ENCODE measurements around the gene CHI3L1.

CHI3L1 gene

DNA sequence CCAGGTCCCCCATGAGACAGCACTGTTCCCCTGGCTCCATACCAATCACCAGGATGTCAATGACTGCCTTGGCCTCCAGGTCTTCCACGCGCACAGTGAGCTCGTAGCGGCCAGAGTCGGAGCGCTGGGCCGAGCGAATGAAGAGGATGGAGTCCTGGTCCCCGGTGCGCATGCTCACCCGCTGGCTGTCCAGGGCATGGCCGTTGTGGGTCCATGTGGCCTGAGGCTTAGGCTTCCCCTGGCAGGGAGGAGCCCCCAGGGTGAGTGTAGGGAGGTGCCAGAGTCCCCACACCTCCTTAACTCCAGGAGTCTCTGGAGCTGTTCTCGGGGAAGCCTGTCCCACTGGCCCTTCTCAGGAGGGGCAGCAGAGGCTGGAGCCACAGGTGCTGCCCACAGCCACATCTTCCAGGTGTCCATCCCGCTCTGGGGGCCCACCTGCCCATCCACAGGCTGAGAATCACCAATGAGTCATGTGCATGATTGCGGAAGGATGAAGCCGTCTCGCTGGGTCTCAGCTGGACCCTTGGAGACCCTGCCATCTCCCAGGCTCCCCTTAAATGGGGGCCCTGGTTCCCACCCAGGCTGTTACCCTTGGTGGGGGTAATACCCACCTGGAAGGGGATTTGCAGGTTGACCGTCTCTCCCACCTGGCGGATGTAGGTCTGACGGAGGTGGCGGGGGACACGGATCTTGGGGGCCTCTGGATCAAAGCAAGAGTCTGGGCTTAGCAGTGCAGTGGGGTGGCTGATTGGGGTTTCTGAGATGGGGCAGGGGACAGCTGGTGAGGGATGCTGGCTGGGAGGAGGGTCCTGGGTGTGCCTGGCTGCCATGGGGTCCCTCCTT lies 14.9 kb downstream of the CHI3L1 start:
- no peak overlapping the region for H3K9ac ChIP-seq (ENCODE audit: low read length)
- H3K4me1 ChIP-seq (ENCODE audit: low read length): peaks cover 37% of the 10 kb centered on the region
- no peak for TF ChIP-seq EZH2phosphoT487 (IDR thresholded peaks at IDR 0.05; ENCODE audit: low read depth)
- TF ChIP-seq, protein P1, sequence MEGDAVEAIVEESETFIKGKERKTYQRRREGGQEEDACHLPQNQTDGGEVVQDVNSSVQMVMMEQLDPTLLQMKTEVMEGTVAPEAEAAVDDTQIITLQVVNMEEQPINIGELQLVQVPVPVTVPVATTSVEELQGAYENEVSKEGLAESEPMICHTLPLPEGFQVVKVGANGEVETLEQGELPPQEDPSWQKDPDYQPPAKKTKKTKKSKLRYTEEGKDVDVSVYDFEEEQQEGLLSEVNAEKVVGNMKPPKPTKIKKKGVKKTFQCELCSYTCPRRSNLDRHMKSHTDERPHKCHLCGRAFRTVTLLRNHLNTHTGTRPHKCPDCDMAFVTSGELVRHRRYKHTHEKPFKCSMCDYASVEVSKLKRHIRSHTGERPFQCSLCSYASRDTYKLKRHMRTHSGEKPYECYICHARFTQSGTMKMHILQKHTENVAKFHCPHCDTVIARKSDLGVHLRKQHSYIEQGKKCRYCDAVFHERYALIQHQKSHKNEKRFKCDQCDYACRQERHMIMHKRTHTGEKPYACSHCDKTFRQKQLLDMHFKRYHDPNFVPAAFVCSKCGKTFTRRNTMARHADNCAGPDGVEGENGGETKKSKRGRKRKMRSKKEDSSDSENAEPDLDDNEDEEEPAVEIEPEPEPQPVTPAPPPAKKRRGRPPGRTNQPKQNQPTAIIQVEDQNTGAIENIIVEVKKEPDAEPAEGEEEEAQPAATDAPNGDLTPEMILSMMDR (IDR thresholded peaks at IDR 0.05; ENCODE audit: low read depth, low read length): no peak
- no peak overlapping the region for H3K4me2 ChIP-seq (ENCODE audit: low read length)
- H3K4me3 ChIP-seq (ENCODE audit: low read length): no peak overlapping the region
- peaks cover 47% of the 10 kb centered on the region for H3K27me3 ChIP-seq (ENCODE audit: low read depth, low read length)
- no peaks in the 10 kb centered on the region for H3K79me2 ChIP-seq (ENCODE audit: low read length)
- H3K9me3 ChIP-seq (ENCODE audit: insufficient read depth, low read length): no peaks in the 10 kb centered on the region
- peaks cover 5% of the 10 kb centered on the region; the same call in 1 of the 2 replicates for H4K20me1 ChIP-seq (ENCODE audit: insufficient read depth, low read length)
- no peak overlapping the region for H3K27ac ChIP-seq (ENCODE audit: low read length)
- H3K36me3 ChIP-seq (replicated peaks; ENCODE audit: low read depth, low read length): no peaks in the 10 kb centered on the region
- no peak overlapping the region for H2AFZ ChIP-seq (ENCODE audit: low read depth, low read length)

DNA sequence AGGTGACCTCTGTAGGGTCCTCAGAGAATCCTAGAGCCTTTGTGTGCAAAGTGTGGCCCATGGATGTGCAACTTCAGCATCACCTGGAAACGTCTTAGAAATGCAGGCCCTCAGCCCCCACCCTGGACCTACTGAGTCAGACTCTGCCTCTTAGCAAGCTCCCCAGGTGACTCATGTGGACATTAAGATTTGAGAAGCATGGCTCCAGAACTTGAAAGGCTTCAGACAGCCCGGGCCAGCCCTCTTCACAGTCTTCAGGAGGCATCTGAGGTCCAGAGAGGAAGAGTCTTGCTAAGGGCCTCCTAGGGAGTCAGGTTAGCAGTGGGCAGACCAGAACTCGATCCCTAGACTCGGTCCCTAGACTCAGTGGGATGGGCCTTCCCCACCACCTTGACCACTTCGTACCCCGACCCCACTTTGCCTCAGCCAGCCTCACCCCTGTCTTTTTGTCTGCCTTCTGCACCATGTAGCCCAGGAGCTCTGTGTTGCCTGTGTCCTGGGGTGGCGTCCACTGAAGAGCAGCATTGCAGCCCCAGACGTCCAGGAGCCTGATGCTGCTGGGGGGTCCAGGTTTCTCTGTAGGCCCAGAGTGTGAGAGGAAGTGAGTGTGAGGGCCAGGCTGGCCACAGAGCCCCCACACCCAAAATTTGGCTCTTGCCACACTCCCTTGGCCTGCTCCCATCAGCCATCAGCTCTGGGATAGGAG lies 15.7 kb downstream of the CHI3L1 start:
- peaks cover 5% of the 10 kb centered on the region; the same call in 1 of the 2 replicates for H4K20me1 ChIP-seq (ENCODE audit: insufficient read depth, low read length)
- peaks cover 43% of the 10 kb centered on the region for H3K27me3 ChIP-seq (ENCODE audit: low read depth, low read length)
- no peak overlapping the region for H3K27ac ChIP-seq (ENCODE audit: low read length)
- no peaks in the 10 kb centered on the region for H3K79me2 ChIP-seq (ENCODE audit: low read length)
- no peak overlapping the region for H2AFZ ChIP-seq (ENCODE audit: low read depth, low read length)
- TF ChIP-seq, protein P1 (IDR thresholded peaks at IDR 0.05; ENCODE audit: low read depth, low read length): no peak
- TF ChIP-seq EZH2phosphoT487 (IDR thresholded peaks at IDR 0.05; ENCODE audit: low read depth): no peak
- no peaks in the 10 kb centered on the region for H3K36me3 ChIP-seq (replicated peaks; ENCODE audit: low read depth, low read length)
- H3K4me3 ChIP-seq (ENCODE audit: low read length): no peak overlapping the region
- H3K9me3 ChIP-seq (ENCODE audit: insufficient read depth, low read length): no peaks in the 10 kb centered on the region
- H3K9ac ChIP-seq (ENCODE audit: low read length): no peak overlapping the region
- no peak overlapping the region for H3K4me2 ChIP-seq (ENCODE audit: low read length)
- H3K4me1 ChIP-seq (ENCODE audit: low read length): peaks cover 33% of the 10 kb centered on the region

DNA sequence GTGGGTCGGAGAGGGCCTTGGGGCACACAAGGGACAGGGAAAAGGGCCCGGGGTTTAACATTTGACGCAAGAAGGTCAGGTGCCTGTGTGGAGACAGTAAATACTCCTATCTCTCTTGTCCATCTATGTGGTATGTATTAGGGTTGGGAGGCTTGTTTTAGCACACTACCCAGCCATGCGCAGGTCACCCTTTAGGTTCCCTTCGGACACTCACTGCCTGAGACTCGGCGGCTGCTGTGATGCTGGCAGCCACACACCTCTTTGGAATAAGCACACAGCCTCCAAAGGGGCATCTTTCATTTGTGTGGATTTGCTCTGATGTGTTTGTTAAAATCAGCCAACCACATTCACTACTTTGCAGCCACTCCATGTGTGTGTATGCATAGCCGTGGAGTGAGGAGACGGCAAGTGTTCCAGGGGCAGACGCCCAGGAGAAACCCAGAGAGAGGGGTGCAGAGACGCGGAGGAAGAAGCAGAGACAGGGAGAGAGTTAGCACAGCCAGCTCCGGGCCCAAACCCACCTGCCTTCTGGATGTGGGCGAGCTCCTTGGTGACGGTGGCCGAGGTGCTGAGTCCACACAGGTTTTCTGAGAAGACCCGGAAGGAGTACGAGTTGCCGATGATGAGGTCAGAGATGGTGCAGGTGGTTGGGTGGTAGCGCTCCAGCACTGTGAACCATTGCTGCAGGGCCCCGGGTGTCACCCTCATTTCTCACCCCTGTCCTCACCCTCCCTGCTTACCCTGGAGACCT lies 16.6 kb downstream of the CHI3L1 start:
- Histone ChIP-seq H4K20me1 (ENCODE audit: insufficient read depth, low read length) (peaks cover 5% of the 10 kb centered on the region; the same call in 1 of the 2 replicates), H3K36me3 (replicated peaks; ENCODE audit: low read depth, low read length) (no peaks in the 10 kb centered on the region), H3K27me3 (ENCODE audit: low read depth, low read length) (peaks cover 35% of the 10 kb centered on the region), H3K9ac (ENCODE audit: low read length) (no peak overlapping the region), H3K4me1 (ENCODE audit: low read length) (peaks cover 26% of the 10 kb centered on the region), H3K4me3 (ENCODE audit: low read length) (no peak overlapping the region), H3K9me3 (ENCODE audit: insufficient read depth, low read length) (no peaks in the 10 kb centered on the region), H3K27ac (ENCODE audit: low read length) (no peak overlapping the region), H3K4me2 (ENCODE audit: low read length) (no peak overlapping the region), H2AFZ (ENCODE audit: low read depth, low read length) (no peak overlapping the region), H3K79me2 (ENCODE audit: low read length) (no peaks in the 10 kb centered on the region)
- TF ChIP-seq, protein P1 (IDR thresholded peaks at IDR 0.05; ENCODE audit: low read depth, low read length): no peak
- TF ChIP-seq EZH2phosphoT487 (IDR thresholded peaks at IDR 0.05; ENCODE audit: low read depth): no peak

Measured in OCI-LY3 (cell line).